Activated T-helper 1 cell treated with anti-CD3 and anti-CD28 coated beads, Interleukin-12 subunit alpha, Interleukin-12 subunit beta, Interleukin-2, Interleukin-4 antibody, amounts not matched to agents 30 ng/mL and 10 ng/mL and 1 ng/mL, durations not matched to agents 14 hours and 24 hours and 36 hours (primary cell): ENCODE measurements around the gene PXT1. TPM values are rescaled to one million over a fixed set of nuclear protein-coding genes. Genes with fewer than 3 reads are reported as not detected.
"Not testable (repeated sequence)": the region's sequence is repeated elsewhere in the genome, so short reads cannot be mapped to it uniquely, and the experiment has no call there.

Experiments used
- DNase-seq: peaks from one replicate; pipeline ENCODE4 v3.0.0; 2021; ENCODE audit warnings: low spot score
- H3K27ac Mint-ChIP-seq: one replicate; pipeline ENCODE4 v1.8.0; 2021; ENCODE audit warnings: mild to moderate bottlenecking, mixed read lengths
- H3K27me3 Mint-ChIP-seq: one replicate; pipeline ENCODE4 v1.8.0; 2022; ENCODE audit warnings: mild to moderate bottlenecking, moderate library complexity, mixed read lengths; ENCODE audit not compliant: insufficient read depth
- H3K36me3 Mint-ChIP-seq: one replicate; pipeline ENCODE4 v1.8.0; 2021; ENCODE audit warnings: low read depth, mixed read lengths
- H3K4me1 Mint-ChIP-seq: one replicate; pipeline ENCODE4 v1.8.0; 2021; ENCODE audit warnings: low read depth, mixed read lengths
- H3K4me3 Mint-ChIP-seq: one replicate; pipeline ENCODE4 v1.8.0; 2021; ENCODE audit warnings: mild to moderate bottlenecking, moderate library complexity, mixed read lengths
- H3K9me3 Mint-ChIP-seq: one replicate; pipeline ENCODE4 v1.8.0; 2021; ENCODE audit warnings: mixed read lengths
- intact Hi-C: fragments of 100-400 bp; cut with micrococcal nuclease; formaldehyde crosslinking; loops from one replicate; pipeline ENCODE4 v1.15.1; 2024
- total RNA-seq: library from RNA; stranded (reverse); gene quantifications from 2 replicates; pipeline ENCODE4 v1.2.3, GENCODE V29; 2022

PXT1 gene, protein sequence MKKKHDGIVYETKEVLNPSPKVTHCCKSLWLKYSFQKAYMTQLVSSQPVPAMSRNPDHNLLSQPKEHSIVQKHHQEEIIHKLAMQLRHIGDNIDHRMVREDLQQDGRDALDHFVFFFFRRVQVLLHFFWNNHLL
- 0.16 and 0.29 TPM in 2 replicates for total RNA-seq

GRCh38 chr6:36442671-36443470 is at the start of gene PXT1, which contains the start of gene KCTD20:
Gene PXT1 (minus strand): TSS chr6:36442854. CDS start chr6:36426082, 16,772 bp downstream.
Gene KCTD20 (plus strand): TSS chr6:36443000. CDS start chr6:36470098, 27,098 bp downstream.
- Mint-ChIP-seq H3K27me3 (no peaks in the 10 kb centered on the region), H3K4me1 (peaks cover 48% of the 10 kb centered on the region), H3K27ac (peak within 1 kb of the TSS; percentile 95), H3K36me3 (peaks cover 6% of the 10 kb centered on the region), H3K4me3 (peak within 1 kb of the TSS; percentile 96), H3K9me3 (no peaks in the 10 kb centered on the region)
- intact Hi-C loops = loop anchor here (1.0 to 5.0 kb wide), 5 partner anchors 151 to 416 kb away; partner anchors contain the start of genes MAPK14 and SRSF3
- DNase-seq = peak; percentile 86

GRCh38 chr6:36492092-36492491 is 49.4 kb upstream of the PXT1 start:
- intact Hi-C loops = no loop called here
- Mint-ChIP-seq H3K27ac (no peak overlapping the region), H3K36me3 (peaks cover 41% of the 10 kb centered on the region), H3K4me1 (peaks cover 6% of the 10 kb centered on the region), H3K9me3 (no peaks in the 10 kb centered on the region), H3K4me3 (no peak overlapping the region), H3K27me3 (no peaks in the 10 kb centered on the region)
- no peak for DNase-seq

DNA sequence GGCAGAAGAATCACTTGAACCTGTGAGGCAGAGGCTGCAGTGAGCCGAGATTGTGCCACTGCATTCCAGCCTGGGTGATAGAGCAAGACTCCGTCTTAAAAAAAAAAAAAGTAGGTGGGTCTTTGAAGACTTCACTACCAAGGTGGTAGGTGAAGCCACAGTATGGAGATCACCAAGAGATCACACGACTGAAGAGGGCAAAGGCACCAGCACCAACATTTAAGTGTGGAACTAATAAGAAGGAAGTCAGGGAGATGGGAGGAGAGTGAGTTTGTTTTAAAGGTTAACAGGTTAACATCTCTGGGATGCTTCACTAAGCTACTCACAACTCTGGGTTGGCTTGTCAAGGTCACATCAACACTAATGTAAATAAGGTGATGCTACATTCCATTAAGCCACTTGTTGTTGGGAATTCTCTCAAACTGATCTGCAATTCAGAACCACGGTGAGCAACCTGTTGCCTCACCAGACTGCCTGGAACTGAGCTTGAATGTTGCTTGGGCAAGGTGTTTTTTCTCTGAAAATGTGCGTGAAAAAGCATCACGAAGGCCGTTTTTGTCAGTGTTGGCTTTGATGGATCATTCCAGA is 48.8 kb upstream of the PXT1 start:
- intact Hi-C loops = no loop called here
- no peak for DNase-seq
- no peaks in the 10 kb centered on the region for H3K9me3 Mint-ChIP-seq
- H3K27ac Mint-ChIP-seq = peak overlapping the region; percentile 3
- H3K27me3 Mint-ChIP-seq = no peaks in the 10 kb centered on the region
- no peak overlapping the region for H3K4me3 Mint-ChIP-seq
- peaks cover 6% of the 10 kb centered on the region for H3K4me1 Mint-ChIP-seq
- H3K36me3 Mint-ChIP-seq = peaks cover 38% of the 10 kb centered on the region

DNA sequence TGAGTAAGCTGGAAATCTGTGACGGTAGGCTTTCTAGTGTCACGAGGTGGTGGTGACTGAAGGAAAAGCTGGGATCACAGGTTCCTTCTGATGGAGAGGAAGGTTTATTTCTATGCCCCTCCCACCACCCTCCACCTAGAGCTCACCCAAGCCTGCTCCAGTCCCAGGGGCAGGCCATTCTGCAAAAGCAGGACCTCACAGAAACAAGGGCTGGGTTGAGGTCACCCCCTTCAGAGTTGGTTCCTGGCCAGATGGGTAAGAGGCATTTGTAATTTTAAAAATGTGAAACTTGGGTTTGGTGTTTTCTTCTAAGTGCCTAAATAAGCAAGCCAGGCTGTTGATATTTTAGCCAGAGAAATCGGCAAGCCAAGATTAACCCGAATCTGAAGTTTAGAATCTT is 46.8 kb upstream of the PXT1 start:
- Mint-ChIP-seq H3K27me3 (no peaks in the 10 kb centered on the region), H3K4me3 (no peak overlapping the region), H3K36me3 (peaks cover 37% of the 10 kb centered on the region), H3K9me3 (no peaks in the 10 kb centered on the region), H3K27ac (no peak overlapping the region), H3K4me1 (peaks cover 6% of the 10 kb centered on the region)
- DNase-seq = no peak
- intact Hi-C loops = no loop called here

- no peak overlapping the region for H3K4me3 Mint-ChIP-seq
- peaks cover 6% of the 10 kb centered on the region for H3K4me1 Mint-ChIP-seq
- H3K36me3 Mint-ChIP-seq = peaks cover 30% of the 10 kb centered on the region
- DNase-seq = no peak
- no peaks in the 10 kb centered on the region for H3K27me3 Mint-ChIP-seq
- intact Hi-C loops = no loop called here
- H3K9me3 Mint-ChIP-seq = no peaks in the 10 kb centered on the region
- no peak overlapping the region for H3K27ac Mint-ChIP-seq
Measured at GRCh38 chr6:36488221-36488620, 45.6 kb upstream of the PXT1 start.

- peaks cover 5% of the 10 kb centered on the region for H3K4me1 Mint-ChIP-seq
- no peaks in the 10 kb centered on the region for H3K27me3 Mint-ChIP-seq
- no peak overlapping the region for H3K4me3 Mint-ChIP-seq
- no peaks in the 10 kb centered on the region for H3K9me3 Mint-ChIP-seq
- no peak for DNase-seq
- intact Hi-C loops = no loop called here
- H3K36me3 Mint-ChIP-seq = peaks cover 30% of the 10 kb centered on the region
- H3K27ac Mint-ChIP-seq = no peak overlapping the region
Measured at GRCh38 chr6:36487698-36488097, 45.0 kb upstream of the PXT1 start.

DNA sequence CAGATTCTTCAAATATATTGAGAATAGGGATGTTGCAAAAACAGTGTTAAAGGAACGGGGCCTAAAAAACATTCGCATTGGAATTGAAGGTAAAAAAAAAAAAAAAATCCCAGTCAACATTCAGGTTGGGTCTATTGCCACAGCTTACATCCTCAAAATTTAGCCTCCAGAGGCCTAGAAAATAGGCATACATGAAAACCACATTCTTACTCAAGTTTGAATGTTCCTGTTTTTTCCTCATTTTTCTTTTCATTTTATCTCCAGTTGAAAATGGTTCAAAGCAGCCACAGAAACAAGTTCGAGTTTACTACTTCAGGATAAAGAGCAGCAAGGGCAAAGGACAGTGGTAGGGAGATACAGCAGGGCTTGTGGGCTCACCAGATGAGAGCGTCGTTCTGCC is 42.1 kb upstream of the PXT1 start:
- no peak for DNase-seq
- no peak overlapping the region for H3K4me3 Mint-ChIP-seq
- H3K27me3 Mint-ChIP-seq = no peaks in the 10 kb centered on the region
- H3K36me3 Mint-ChIP-seq = peaks cover 30% of the 10 kb centered on the region
- no peak overlapping the region for H3K27ac Mint-ChIP-seq
- intact Hi-C loops = no loop called here
- no peaks in the 10 kb centered on the region for H3K9me3 Mint-ChIP-seq
- H3K4me1 Mint-ChIP-seq = no peaks in the 10 kb centered on the region

GRCh38 chr6:36483326-36483725 is 40.7 kb upstream of the PXT1 start:
- H3K27ac Mint-ChIP-seq, DNase-seq, H3K9me3 Mint-ChIP-seq, H3K4me1 Mint-ChIP-seq, H3K4me3 Mint-ChIP-seq, intact Hi-C loops, H3K27me3 Mint-ChIP-seq: not testable (repeated sequence)
- peaks cover 29% of the 10 kb centered on the region for H3K36me3 Mint-ChIP-seq

GRCh38 chr6:36479256-36479655 is 36.6 kb upstream of the PXT1 start:
- H3K4me3 Mint-ChIP-seq = no peak overlapping the region
- H3K27me3 Mint-ChIP-seq = no peaks in the 10 kb centered on the region
- intact Hi-C loops = no loop called here
- DNase-seq = no peak
- no peak overlapping the region for H3K27ac Mint-ChIP-seq
- no peaks in the 10 kb centered on the region for H3K9me3 Mint-ChIP-seq
- H3K36me3 Mint-ChIP-seq = peaks cover 36% of the 10 kb centered on the region
- peaks cover 15% of the 10 kb centered on the region for H3K4me1 Mint-ChIP-seq

- intact Hi-C loops = no loop called here
- Mint-ChIP-seq H3K27ac (no peak overlapping the region), H3K36me3 (peaks cover 38% of the 10 kb centered on the region), H3K27me3 (no peaks in the 10 kb centered on the region), H3K4me1 (peaks cover 15% of the 10 kb centered on the region), H3K9me3 (no peaks in the 10 kb centered on the region), H3K4me3 (no peak overlapping the region)
- DNase-seq = no peak
Measured at GRCh38 chr6:36478051-36478526, 35.4 kb upstream of the PXT1 start.

GRCh38 chr6:36469946-36470345 is 27.3 kb upstream of the PXT1 start:
- H3K27me3 Mint-ChIP-seq = no peaks in the 10 kb centered on the region
- no peak for DNase-seq
- H3K9me3 Mint-ChIP-seq = no peaks in the 10 kb centered on the region
- intact Hi-C loops = no loop called here
- peaks cover 33% of the 10 kb centered on the region for H3K36me3 Mint-ChIP-seq
- H3K4me1 Mint-ChIP-seq = peaks cover 6% of the 10 kb centered on the region
- no peak overlapping the region for H3K4me3 Mint-ChIP-seq
- H3K27ac Mint-ChIP-seq = no peak overlapping the region

GRCh38 chr6:36469148-36469661 is 26.6 kb upstream of the PXT1 start:
- intact Hi-C loops = no loop called here
- DNase-seq = no peak
- Mint-ChIP-seq H3K27ac (peak overlapping the region; percentile 81), H3K9me3 (no peaks in the 10 kb centered on the region), H3K4me3 (no peak overlapping the region), H3K36me3 (peaks cover 30% of the 10 kb centered on the region), H3K27me3 (no peaks in the 10 kb centered on the region), H3K4me1 (peaks cover 10% of the 10 kb centered on the region)

DNA sequence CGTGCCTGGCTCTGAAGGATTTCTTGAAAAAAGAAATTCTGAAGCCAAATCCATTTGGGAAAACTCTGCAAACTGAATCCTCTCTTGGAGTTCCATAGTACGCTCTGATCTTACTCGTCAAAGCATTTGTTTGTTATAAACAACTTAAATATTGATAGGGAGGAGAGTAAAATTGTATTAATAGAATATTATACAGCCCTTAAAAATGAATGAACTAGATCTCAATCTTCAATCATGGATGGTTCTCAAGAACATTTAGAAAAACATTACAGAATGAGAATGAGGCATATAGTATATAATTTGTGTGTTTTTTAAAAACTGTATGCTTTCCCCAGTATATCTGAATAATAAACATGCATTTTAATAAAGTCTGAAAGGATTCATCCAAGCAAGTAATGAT is 25.0 kb upstream of the PXT1 start:
- Mint-ChIP-seq H3K9me3 (no peaks in the 10 kb centered on the region), H3K36me3 (peaks cover 36% of the 10 kb centered on the region), H3K4me3 (no peak overlapping the region), H3K27ac (no peak overlapping the region), H3K27me3 (no peaks in the 10 kb centered on the region), H3K4me1 (peaks cover 14% of the 10 kb centered on the region)
- intact Hi-C loops = no loop called here
- DNase-seq = no peak
